ENCODE measurements around the gene VASP.

The VASP gene

GRCh38 chr19:45558399-45558878, 51.2 kb downstream of the VASP start:
- no peak for TF ChIP-seq CTCF (IDR thresholded peaks at IDR 0.05)
- Histone ChIP-seq H3K4me3 (no peak overlapping the region), H3K27ac (no peak overlapping the region)
- DNase-seq (ENCODE audit: low spot score): no peak

DNA sequence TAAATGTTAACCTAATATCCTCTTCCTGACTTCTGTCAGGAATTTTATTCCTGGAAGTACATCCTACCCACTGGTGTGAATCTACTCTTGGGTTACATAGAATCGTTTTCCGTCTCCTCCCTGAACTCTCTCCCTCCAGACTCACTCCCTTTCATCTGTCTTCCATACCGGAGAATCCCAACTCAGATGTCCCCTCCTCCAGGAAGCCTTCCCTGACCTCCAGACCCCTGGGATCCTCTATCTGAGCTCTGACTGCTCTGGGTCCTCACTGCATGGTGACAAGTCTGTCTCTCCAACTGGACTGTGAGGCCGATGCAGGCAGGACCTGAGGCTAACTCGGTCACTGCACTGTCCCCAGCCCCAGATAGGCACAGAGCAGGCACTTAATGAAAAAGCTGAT, 52.8 kb downstream of the VASP start:
- Histone ChIP-seq H3K27ac (no peak overlapping the region), H3K4me3 (no peak overlapping the region)
- no peak for DNase-seq (ENCODE audit: low spot score)
- no peak for TF ChIP-seq CTCF (IDR thresholded peaks at IDR 0.05)

GRCh38 chr19:45560686-45561085, 53.4 kb downstream of the VASP start:
- Histone ChIP-seq H3K4me3 (no peak overlapping the region), H3K27ac (no peak overlapping the region)
- no peak for DNase-seq (ENCODE audit: low spot score)
- TF ChIP-seq CTCF (IDR thresholded peaks at IDR 0.05): no peak

DNA sequence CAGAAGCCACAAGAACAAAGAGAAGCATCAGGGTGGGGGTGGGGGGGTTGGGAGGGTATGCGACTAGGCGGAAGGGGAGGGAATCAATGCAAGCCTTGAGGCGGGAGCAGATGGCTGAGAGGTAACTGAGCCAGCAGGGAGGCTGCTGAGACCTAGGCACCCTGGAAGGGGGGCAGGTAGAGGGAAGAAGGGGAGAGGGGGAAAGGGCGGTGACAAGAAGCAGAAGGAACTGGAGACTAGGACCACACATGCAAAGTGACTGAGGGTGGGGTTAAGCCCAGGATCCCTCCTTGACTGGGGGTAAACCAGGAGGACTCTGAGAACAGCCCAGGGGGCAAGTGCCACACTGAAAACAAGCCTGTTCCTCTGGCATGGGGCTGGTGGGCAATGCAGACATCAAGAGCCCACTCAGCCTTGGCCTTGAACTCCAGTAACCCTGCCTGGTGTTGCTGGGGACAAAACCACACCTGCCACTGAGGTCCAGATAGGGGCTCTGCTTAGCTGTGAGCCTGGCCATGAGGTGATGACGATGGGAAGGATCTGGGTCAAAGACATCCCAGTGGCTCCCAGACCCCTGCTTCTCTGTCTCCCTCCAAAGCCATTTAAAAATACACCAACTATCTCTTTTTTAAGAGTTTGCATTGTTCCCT, 57.0 kb downstream of the VASP start:
- no peak for DNase-seq (ENCODE audit: low spot score)
- no peak for TF ChIP-seq CTCF (IDR thresholded peaks at IDR 0.05)
- Histone ChIP-seq H3K4me3 (no peak overlapping the region), H3K27ac (no peak overlapping the region)

DNA sequence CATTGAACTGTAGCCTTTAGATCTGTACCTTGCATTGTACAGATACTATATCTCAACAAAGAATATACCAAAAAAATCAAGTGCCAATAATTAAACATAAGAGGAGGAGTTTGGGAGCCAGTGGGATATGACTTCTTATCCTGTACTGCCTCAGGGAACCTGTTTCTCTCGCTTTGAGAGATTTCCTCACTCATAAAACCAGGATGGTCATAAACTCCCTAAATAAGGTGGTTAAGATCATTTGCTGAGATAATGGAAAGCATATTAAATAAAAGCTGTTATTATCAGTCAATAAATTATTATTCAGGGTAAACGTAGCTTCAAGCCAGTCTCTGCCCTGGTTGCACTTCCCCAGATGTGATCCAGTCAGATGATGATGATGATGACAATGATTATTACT, 60.3 kb downstream of the VASP start:
- no peak for DNase-seq (ENCODE audit: low spot score)
- no peak for TF ChIP-seq CTCF (IDR thresholded peaks at IDR 0.05)
- Histone ChIP-seq H3K4me3 (no peak overlapping the region), H3K27ac (no peak overlapping the region)

DNA sequence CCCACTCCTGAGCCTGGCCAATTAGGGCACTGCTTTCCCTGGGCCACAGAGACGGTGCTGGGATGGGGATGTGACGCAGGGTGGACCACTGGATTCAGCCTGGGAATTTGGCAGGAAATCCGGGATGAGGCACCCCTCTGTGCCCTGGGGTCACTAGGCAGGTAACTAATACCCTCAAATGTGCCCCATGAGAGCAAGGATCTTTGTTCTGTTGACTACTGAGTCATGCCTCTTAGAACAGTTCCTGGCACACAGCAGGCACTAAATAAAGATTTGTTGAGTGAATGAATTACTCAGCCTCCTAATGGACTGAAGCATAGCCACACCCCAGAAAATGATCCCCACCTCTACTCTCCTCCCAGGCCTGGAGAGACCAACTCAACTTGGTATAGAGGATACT, 61.5 kb downstream of the VASP start:
- H3K4me3 ChIP-seq: no peak overlapping the region
- no peak for TF ChIP-seq CTCF (IDR thresholded peaks at IDR 0.05)
- no peak for DNase-seq (ENCODE audit: low spot score)
- H3K27ac ChIP-seq: peak overlapping the region in 1 of 2 donors; percentile 10

GRCh38 chr19:45569619-45570421, 62.5 kb downstream of the VASP start:
- TF ChIP-seq CTCF (IDR thresholded peaks at IDR 0.05): peak; percentile 66
- no peak overlapping the region for H3K27ac ChIP-seq
- DNase-seq (ENCODE audit: low spot score): no peak

More at GRCh38 chr19:45569619-45570421, 62.5 kb downstream of the VASP start:
- H3K4me3 ChIP-seq: no peak overlapping the region

All from coronary artery (tissue), 2 donors.